RPMI8226 (cell line): ENCODE data around the gene CFAP58.

Experiments used
- DNase-seq: peaks from one replicate; pipeline ENCODE4 v3.0.0-alpha.2; 2015

The CFAP58 gene

DNA sequence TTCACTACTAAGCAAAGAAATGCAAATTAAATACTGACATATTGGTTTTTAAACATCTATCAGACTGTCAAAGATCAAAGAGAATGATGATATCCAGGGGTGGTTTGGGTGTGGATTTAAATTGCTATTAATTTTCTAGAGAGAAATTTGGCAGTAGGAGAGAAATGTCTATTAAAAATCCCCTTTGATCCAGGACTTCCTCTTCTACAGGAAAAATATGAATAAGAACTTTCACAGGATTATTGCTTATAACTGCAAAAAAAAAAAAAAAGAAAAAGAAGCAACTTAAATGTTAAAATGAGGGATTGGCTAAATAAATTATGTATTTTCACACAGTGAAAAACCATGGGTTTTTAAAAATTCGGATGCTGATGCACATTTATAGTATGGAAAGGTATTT, 21.0 kb downstream of the CFAP58 start:
- DNase-seq, result no peak

DNA sequence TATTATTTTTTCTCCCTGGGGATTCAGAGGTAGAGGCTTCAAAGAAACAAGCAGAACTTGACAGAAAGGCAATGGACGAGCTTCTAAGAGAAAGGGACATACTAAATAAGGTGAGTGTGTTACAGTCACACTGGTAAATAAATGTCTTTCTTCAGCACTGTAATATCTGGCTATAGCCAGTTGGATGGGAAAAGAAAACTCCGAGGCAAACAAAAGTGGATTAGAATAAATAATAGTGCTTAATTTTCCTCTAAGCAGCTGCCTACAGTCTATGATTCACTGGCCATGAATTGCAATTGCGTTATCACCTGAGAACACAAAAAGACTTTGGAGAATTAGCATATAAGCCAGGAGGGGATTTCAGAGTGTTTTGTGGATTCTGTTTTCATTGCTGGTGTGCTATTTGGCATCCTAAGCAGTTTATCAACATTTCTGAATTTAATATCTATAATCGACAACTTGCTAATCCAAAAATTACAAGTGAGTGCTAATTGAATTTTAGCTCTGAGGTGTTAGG, 23.2 kb downstream of the CFAP58 start:
- no peak for DNase-seq

DNA sequence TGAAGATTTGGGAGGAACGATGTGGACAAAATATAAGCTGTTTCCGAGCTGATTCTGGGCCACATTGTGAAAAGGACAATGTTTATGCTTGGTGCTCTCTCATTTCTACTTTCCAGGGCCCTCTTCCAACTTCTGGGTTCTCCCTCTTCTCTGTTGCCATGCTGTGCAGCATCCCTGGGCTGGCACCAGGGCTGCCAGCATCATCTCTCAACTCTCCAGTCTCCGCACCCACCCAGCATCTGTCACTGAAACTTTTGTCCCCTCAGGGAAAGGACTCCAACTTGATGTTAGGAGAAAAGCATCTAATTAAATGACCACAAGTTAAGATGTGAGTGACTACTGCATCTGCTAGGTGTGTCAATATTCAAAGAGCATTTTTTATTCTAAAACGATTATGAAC, 26.7 kb downstream of the CFAP58 start:
- DNase-seq, result no peak

DNA sequence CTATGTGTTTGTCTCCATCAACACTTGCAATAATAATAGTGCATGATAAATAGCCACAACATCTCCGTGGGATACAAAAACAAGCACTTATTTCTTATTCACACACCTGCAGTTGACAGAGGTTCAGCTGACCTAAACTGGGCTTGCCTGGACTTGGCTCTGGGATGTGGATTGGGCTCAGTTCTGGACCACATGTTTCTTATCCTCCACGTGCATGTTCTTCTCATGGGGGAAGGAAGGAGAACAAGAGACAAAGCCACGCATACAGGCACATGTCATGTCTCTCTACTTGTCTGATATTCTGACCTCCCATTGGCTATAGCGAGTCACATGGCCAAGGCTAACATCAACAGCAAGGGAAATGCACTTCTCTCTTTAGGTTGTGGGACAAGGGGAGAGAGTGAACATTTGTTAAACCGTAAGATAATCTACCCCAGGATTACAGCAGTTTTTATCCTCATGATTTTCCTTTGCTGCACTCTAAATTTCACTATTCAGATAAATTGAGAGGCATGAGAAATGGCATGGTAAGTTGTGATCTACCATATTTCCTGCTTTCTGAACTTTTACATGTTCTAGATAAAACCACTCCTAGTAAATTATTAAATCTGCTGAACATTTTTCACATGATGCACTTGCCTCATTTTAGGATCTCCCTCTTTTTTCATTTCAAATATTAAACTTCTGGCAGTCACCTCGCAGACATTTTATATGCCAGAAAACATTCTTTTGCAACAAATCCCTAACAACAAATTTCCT, 33.7 kb downstream of the CFAP58 start:
- DNase-seq, result no peak

DNA sequence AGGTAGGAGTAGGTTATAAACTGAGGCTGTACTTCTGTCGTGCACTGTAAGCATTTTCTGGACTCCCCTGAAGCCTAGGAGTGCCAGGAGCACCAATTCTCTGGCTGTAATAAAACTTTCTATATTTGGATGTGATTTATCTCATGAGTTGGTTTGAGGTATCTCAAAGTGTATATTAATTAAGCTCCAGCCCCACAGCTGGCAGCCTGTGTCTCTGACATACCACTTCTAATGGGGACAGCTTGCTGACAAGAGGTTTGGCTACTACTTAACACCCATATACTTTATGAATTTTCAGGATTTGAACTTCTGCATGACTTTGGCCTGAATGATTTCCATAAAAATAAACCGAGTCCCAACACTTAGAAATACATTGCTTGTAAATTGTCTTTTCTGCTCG, 35.2 kb downstream of the CFAP58 start:
- DNase-seq, result peak; percentile 29

DNA sequence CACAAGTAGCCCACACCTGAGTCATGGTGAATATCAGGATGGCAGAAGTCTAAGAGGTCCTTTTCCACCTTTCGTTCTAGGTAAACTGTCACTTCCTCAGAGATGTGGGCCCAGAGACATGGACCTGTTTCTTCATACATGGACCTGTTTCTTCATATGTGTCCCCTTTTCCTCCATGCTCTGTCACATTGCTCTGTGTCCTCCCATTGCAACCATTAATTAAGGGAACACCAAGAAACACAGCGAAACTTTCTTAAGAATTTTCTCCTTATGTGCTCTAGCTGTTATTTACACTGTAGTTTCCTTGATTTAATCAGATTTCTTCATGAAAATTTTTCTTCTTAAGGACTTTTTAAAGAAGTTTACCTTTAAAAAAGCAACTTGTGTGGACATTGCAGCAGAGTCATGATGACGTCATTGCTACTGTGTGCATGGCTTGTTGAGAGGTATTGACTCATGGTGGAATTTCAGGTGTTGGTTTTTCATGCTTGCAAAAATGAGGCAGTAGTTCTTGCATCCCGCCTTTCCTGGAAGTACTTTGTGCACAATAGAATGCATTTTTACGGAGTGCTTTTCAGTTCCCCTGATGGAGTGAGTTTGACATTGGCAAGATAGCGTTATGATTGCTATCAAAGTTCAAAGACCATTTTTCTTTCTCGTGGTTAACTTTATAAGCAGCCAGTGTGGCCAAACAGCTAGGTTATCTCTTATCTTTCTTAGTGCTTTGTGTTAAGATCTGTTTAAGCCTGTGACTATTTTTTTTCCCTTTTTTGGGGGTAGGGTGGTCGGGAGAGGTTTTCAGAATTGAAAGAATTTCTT, 37.7 kb downstream of the CFAP58 start:
- no peak for DNase-seq

DNA sequence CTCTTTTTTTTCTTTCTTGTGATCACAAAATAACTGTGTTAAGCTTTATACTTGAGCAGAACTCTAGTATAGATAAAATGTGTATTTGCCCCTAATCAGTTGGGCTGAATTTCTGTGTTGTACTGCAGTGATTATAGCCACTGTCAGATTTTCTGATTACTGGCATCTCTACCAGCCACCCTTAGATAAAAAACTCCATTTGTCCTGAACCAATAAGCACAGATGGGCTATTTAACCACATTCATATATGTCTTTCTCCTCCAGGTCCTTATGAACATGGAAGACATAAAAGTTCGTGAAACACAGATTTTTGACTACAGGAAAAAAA, 38.3 kb downstream of the CFAP58 start:
- DNase-seq, result no peak

DNA sequence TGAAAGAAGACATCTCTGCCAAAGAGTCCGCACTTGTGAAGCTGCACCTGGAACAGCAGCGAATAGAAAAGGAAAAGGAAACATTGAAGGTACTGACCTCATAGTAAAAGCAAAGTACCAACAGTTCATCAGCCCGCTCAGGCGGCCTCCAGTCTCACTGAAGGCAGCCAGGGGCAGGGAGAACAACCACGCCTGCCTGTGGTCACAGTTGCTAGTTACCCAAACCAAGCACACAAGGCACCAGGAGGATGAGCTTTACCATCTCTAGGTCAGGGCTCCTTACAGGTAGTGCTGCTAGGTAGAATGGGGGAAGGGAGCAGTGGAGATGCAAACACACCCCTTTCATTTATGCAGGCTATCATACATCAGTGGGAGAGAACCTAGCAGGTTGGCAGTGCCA, 39.8 kb downstream of the CFAP58 start:
- DNase-seq, result no peak

DNA sequence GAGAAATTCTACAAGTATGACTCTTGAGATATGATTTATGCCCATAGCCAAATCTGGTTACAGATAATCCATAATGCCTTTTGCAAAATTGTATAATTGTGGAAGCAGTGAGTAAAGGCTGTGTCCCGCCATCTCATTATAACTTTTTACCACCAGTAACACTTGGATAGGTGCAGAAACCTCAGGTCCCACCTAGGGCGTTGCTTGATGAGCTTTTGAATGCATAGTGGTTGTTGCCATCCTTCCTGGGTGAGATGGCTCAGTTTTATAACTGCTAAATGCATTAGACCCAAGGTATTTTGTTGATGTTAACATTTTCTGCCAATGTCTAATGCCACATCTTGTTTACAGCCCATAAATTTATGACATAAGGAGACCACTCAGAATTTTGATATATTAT, 42.9 kb downstream of the CFAP58 start:
- DNase-seq, result no peak

DNA sequence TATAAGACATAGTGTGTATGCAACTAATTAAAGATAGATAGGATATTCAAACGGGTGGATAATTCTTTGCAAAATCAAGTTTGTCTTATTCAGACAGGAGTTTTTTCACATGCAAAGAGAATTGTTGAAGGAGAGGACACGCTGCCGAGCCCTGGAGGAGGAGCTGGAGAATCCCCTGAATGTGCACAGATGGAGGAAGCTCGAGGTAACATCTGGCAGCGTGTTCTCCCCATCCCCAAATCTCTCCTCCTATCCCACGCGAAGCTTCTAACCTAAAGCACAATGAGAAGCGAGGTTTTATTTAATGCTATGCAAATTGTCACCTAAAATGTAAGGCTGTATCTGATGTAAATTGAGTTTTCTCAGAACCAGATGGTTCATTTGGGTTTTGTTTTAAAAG, 50.0 kb downstream of the CFAP58 start:
- DNase-seq, result no peak

DNA sequence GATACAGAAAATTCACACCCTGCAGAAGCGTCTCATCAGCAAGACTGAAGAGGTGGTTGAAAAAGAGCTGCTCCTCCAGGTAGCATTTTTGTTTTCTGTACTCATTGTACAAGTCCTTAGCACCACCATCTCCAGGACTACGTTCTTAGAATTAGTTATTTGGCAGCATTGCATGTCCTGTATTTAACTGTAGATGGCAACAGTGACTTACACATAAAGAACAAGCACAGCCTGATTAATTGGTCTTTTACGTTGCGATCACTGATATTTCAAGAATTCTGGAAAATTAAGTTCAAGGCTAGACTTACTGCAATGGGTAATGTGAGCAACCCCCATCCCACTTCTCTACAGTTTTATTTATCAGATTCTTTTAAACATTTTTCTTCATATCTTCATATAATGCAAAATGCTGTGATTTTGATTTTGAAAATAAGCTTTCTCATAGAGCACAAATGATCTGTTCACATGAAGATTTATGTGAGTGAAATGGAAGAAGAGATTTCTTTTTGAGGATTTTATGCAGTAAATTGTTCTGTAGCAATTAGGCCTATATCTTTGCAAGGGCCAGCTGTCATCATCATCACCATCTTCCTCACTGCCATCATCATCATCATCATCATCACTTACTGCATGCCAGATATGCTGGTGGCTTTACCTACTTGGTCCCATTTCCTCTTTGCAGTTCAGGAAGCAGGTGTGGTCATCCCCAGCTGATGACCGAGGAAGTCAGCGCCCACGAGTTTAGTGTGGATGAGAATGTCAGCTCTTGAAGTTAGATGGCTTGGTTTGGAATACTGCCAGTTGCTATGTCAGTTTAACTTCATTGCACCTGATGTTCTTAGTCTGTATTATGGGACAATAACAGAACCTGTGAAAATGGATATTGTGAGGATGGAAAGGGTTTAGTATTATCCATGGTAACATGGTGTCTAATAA, 53.4 kb downstream of the CFAP58 start:
- DNase-seq, result peak; percentile 20

DNA sequence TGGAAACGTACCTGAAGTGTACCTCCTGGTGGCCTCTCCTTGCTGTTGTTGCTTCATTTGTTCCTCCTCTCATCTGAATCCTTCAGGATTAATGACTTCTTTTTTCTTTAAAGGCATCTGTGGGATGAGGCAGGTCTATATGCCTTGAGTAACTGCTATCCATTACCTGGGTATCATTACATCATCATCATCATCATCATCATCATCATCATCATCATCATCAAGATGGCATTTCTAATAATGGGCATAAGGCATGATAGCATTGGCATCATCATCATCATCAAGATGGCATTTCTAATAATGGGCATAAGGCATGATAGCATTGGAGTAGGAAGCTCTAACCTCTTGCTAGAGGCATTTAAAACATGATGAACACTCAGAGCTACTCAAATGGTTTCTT, 59.9 kb downstream of the CFAP58 start:
- DNase-seq, result no peak

DNA sequence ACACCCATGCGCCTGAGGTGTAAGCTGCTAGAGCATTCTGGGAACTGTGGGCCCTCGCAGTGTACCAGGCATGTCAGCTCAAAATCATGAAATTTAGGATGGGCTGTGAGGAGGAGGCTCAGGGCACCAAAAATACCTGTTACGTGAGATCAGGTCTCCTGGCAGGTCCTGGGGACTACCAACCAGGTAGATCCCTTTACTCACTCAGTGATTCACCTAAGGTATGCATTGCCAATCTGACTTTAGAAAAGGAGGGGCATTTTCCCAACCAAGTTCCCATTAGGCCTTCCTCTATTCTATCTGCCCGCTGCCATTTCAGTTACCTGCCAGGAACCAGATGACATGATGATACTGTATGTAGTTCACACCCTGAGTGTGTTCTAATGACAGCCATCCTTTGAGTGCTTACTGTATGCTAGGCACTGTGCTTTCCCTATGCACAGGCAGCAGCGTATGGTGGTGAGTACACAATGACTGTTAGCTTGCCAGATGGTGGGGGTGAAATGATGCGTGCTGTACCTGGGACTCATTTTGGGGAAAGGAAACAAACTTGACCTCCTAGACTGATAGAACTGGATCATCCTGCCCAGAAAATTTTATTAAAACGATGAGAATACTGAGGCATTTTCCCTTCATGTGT, 62.0 kb downstream of the CFAP58 start:
- no peak for DNase-seq

DNA sequence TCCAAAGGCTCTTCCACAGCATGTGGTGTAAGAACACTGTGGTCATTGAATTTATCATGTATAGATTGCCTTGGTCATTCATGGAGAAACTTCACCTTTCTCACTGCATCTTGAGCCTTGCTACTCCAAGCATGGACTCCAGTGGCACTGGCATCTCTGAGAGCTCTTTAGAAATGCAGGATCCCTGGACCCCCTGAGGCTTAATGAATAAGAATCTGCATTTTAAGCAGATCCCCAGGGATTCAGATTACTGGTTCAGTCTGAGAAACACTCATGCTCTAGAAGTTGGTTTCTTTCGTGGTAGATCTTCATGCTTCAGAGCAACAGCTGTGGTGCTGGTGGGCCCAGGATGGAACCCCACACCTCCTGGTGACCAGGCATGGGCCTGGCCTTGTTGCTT, 63.2 kb downstream of the CFAP58 start:
- no peak for DNase-seq

DNA sequence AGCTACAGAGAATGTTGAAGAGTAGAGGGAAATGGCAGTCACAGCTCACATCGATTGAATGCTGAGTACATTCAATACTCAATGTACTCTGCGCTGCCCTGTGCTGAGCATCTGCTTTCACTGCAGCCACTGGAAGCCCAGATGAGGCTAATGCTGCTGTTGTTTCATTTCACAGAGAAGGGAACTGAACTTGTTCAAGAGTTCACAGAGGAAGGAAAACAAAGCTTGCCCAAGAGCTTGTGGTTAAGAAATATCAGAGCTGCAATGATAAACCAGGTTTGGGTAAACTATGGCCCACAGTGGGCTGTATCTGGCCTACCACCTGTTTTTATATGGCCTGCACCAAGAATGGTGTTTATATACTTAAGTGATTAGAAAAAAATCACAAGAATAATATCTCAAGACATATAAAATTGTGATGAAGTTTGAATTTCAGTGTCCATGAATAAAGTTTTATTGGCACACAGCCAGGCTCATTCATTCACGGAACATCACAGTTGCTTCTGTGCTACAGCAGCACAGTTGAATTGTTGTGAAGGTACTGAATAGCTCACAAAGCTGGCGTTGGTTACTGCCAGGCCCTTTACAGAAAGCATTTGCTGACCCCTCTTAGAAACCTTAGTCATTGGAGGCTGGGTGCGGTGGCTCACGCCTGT, 64.1 kb downstream of the CFAP58 start:
- no peak for DNase-seq

DNA sequence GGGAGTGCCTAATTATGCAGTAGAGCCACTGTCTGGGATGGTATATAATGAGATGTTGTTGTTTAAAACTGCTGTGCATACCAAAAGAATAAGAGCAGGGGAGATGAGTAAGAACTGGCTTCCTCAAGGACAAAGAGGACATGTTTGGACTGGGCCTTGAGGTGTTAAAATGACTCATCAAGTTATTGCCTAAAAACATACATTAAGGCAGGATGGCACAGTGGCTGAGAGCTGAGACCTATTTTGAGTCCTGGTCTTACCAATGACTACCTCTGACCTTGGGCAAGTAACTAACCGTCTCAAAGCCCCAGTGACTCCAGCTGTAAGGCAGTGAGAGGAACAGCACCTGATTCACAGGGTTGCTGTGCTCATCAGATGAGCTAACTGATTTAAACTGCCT, 71.1 kb downstream of the CFAP58 start:
- no peak for DNase-seq

DNA sequence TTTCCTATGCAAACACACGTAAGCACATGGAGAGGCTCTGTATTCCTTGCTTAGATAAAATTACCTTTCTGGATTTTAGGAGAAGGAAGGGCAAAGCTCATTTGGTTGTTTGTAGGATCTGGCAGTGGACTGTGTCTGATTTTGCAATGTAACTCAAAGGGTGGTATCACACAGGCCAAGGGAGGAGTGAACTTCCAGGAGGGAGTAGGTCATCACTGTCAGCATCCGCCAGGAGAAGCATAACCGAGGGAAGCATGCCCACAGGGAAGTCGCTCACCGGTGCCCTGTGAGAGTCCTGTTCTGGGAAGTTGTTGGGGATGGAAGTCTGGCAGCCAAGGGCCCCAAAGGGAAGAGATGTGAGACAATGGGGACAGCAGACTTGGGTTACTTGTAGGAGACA, 74.4 kb downstream of the CFAP58 start:
- DNase-seq, result no peak

DNA sequence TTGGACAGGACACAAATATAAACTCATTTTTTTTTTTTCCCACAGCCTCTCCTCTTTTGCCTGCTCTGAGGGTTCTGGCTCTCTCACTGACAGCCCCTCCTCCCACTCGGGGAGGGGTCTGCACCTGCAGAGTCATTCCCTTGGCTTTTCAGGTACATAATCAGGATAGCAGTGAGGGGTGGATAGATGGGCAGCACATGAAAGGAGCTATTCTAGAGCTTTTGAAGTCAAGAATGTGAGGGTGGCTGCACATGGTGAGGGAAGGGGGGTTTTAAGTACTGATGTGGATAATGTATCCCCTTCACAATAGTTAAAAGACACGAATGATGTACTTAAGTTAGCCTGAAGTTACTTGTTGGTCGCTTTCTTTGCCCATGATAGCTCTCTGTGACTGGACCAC, 76.2 kb downstream of the CFAP58 start:
- DNase-seq, result no peak

DNA sequence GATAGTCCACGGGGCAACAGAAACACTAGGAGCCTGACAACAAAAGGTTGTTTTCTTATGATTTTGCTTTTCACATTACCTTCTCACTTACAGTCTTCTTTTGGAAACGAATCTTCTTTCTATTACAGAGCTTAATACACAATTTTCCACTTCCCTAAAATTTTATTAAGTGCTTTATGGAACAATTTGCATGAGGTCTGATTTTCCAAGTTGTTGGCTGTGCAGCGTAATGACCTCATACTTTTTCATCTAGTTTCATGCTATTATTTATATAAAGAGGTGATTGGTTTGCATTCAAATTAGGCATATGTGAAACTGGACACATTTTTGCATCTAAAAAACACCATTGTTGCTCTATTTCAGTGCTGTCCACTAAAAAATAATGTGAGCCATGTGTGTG, 76.7 kb downstream of the CFAP58 start:
- no peak for DNase-seq

DNA sequence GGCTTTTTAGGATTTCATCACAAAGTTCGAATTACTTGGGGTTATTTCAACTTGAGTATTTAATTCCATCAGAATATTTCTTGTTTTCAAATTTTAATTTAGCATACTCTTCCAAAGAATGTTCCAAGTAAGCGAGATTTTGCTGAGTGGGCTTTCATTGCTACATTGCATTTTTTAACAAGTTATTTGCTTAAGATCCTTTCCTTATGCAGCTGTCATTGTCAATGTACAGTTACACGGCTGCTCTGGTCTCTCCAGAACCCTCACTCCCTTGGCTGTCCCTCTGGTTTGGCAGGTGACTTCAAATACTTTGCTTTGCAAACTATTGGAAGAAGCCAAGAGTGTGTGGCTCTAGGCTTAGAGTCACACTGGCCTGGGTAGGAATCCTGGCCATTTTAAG, 80.0 kb downstream of the CFAP58 start:
- no peak for DNase-seq

DNA sequence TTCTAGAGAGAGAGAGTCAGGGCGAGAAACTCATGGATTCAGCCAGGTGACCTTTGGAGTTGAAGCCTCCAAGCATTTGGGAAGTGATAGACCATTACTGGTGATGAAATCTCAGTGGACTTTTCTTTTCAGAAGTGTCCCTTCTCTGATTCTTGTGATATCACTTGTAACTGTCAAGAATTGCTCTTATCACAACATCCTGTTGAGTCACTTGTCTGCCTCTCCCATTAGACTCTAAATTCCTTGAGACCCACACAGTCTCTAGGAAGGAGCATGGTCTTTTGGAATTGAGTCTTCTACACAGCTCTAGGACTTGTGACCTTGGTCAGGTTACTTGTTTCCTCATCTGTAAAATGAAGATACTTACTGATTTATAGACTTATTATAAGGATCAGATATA, 81.0 kb downstream of the CFAP58 start:
- DNase-seq, result no peak

DNA sequence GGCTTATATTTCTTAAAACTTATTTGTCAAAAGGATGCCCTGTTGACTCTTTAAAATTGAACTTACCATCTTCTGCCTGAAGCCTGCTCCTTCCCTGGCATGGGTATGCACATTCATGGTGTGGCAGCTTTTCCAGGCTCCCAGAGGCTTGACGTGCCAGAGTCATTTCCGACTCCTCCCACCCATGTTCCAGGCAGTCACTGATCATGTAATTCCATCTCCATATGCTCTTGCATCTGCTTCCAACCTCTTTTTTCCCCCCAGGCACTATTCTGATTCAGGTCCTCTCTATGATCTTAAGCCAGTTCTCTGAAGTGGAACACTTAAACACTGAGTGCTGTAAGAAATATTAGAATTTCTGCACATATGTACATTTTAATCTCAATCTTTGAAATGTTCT, 82.2 kb downstream of the CFAP58 start:
- no peak for DNase-seq
